Measurements from ENCODE around the gene FAM13B.

DNA sequence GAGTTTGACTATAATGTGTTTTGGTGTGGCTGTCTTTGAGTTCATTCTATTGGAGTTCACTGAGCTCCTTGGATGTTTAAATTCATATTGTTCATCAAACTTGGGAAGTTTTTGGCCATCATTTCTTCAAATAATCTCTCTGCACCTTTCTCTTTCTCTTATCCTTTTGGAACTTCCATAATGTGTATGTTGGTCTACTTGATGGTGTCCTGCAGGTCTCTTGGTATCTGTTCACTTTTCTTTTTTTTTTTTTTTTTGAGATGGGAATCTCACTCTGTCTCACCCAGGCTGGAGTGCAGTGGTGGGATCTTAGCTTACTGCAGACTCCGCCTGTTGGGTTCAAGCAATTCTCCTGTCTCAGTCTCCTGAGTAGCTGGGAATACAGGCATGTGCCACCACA, 116.0 kb downstream of the FAM13B start:
- TF ChIP-seq, protein P1, sequence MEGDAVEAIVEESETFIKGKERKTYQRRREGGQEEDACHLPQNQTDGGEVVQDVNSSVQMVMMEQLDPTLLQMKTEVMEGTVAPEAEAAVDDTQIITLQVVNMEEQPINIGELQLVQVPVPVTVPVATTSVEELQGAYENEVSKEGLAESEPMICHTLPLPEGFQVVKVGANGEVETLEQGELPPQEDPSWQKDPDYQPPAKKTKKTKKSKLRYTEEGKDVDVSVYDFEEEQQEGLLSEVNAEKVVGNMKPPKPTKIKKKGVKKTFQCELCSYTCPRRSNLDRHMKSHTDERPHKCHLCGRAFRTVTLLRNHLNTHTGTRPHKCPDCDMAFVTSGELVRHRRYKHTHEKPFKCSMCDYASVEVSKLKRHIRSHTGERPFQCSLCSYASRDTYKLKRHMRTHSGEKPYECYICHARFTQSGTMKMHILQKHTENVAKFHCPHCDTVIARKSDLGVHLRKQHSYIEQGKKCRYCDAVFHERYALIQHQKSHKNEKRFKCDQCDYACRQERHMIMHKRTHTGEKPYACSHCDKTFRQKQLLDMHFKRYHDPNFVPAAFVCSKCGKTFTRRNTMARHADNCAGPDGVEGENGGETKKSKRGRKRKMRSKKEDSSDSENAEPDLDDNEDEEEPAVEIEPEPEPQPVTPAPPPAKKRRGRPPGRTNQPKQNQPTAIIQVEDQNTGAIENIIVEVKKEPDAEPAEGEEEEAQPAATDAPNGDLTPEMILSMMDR (IDR thresholded peaks at IDR 0.05; ENCODE audit: insufficient read depth, low read length, poor library complexity, severe bottlenecking), result no peak
- TF ChIP-seq EZH2phosphoT487 (conservative IDR thresholded peaks at IDR 0.05; ENCODE audit: low read length), result no peak

Data from SU-DHL-6 (cell line).